HCT116 (cell line): Measurements from ENCODE around the gene TAF4. TPM values are rescaled to one million over a fixed set of nuclear protein-coding genes. Genes with fewer than 3 reads are reported as not detected.

Experiments
- ATAC-seq: fragments of 200-7000 bp; cut with Tn5 transposase; 2 replicates; pipeline ENCODE4 v1.9.1; 2020; ENCODE audit warnings: mild to moderate bottlenecking, moderate library complexity
- BruUV-seq: library from RNA; stranded (reverse); fragments of 400-500 nt; replicated peaks from 2 replicates; lab custom pipeline; 2021; lab: Mats Ljungman, UMichigan
- CTCF ChIA-PET: fragments of 300-600 bp; sonication (Branson Sonifier 250); formaldehyde crosslinking; loops from one replicate; lab custom pipeline; 2021; ENCODE audit warnings: antibody characterized with exemption; lab: Charles Lee
- POLR2A ChIA-PET: fragments of 300-600, 350-600 bp; sonication (Branson Sonifier 250); formaldehyde crosslinking; loops from one replicate; lab custom pipeline; 2021; ENCODE audit warnings: antibody characterized with exemption; lab: Charles Lee
- RAD21 ChIA-PET, 2 experiments: fragments of 300-600 bp; sonication (Branson Sonifier 250); formaldehyde crosslinking; loops; one replicate each; lab custom pipeline; 2023; ENCODE audit warnings: low total read pairs in 2 of 2; ENCODE audit not compliant: uncharacterized antibody in 2 of 2, unreplicated experiment in 2 of 2, low non-redundant PET in 1 of 2; lab: Charles Lee
- DNase-seq: peaks from one replicate; pipeline ENCODE4 v3.0.0-alpha.2; 2010; ENCODE audit warnings: low read depth, low spot score
- H2AFZ ChIP-seq: fragments of 200-600 bp; shearing (Covaris generic), sonication (generic); 2 replicates; pipeline ENCODE4 v1.6.1; 2017; ENCODE audit warnings: low read depth, mixed run types, mixed read lengths, antibody characterized with exemption, low read length; ENCODE audit not compliant: poor library complexity, severe bottlenecking
- H3K27ac ChIP-seq: 2 replicates; pipeline ENCODE4 v1.5.1; 2012; ENCODE audit warnings: low read depth, low read length
- H3K27me3 ChIP-seq: fragments of 200-600 bp; sonication (generic); 2 replicates; pipeline ENCODE4 v1.6.1; 2016; ENCODE audit warnings: mixed run types, low read length, mixed read lengths; ENCODE audit not compliant: insufficient read depth
- H3K36me3 ChIP-seq, 2 experiments: fragments of 200-500 bp in 1 of 2; fragments of 200-600 bp in 1 of 2; sonication (Bioruptor generic) in 1 of 2; sonication (generic) in 1 of 2; 2 replicates each; pipeline versions ENCODE4 v1.5.1 to v1.6.1; 2014 to 2016; ENCODE audit warnings: low read length in 2 of 2, inconsistent platforms in 1 of 2, mixed read lengths in 1 of 2, mixed run types in 1 of 2; ENCODE audit not compliant: insufficient read depth in 2 of 2, control insufficient read depth in 1 of 2
- H3K4me1 ChIP-seq, 2 experiments: fragments of 200-600 bp in 1 of 2; sonication (generic) in 1 of 2; 2 replicates each; pipeline versions ENCODE4 v1.5.1 to v1.6.1; 2012 to 2017; ENCODE audit warnings: low read length in 2 of 2, inconsistent platforms in 1 of 2, mild to moderate bottlenecking in 1 of 2, mixed read lengths in 1 of 2, mixed run types in 1 of 2, moderate library complexity in 1 of 2; ENCODE audit not compliant: insufficient read depth in 2 of 2, control insufficient read depth in 1 of 2
- H3K4me2 ChIP-seq: fragments of 200-600 bp; sonication (generic); 2 replicates; pipeline ENCODE4 v1.6.1; 2017; ENCODE audit warnings: mixed run types, low read length, mixed read lengths
- H3K4me3 ChIP-seq, 2 experiments: fragments of 200-600 bp in 1 of 2; sonication (generic) in 1 of 2; replicated peaks in 1 of 2; 2 replicates each; pipeline ENCODE4 v1.5.1; 2011 to 2016; ENCODE audit warnings: low read length in 2 of 2, control low read depth in 1 of 2, low read depth in 1 of 2, mild to moderate bottlenecking in 1 of 2, mixed read lengths in 1 of 2, mixed run types in 1 of 2
- H3K79me2 ChIP-seq: fragments of 200-600 bp; sonication (generic); 2 replicates; pipeline ENCODE4 v1.6.1; 2017; ENCODE audit warnings: mild to moderate bottlenecking, mixed run types, low read length, moderate library complexity, mixed read lengths; ENCODE audit not compliant: insufficient read depth
- H3K9ac ChIP-seq: fragments of 200-600 bp; sonication (generic); 2 replicates; pipeline ENCODE4 v1.6.1; 2016; ENCODE audit warnings: low read length, mixed read lengths
- H3K9me2 ChIP-seq: fragments of 200-600 bp; sonication (generic), shearing (Covaris generic); 2 replicates; pipeline ENCODE4 v1.6.1; 2017; ENCODE audit warnings: mixed run types, mild to moderate bottlenecking, moderate library complexity; ENCODE audit not compliant: insufficient read depth
- H3K9me3 ChIP-seq, 2 experiments: fragments of 200-500 bp in 1 of 2; fragments of 200-600 bp in 1 of 2; sonication (Bioruptor generic) in 1 of 2; sonication (generic) in 1 of 2; 2 replicates each; pipeline ENCODE4 v1.6.1; 2014 to 2017; ENCODE audit warnings: low read length in 2 of 2, mixed read lengths in 2 of 2, inconsistent platforms in 1 of 2, low read depth in 1 of 2, mild to moderate bottlenecking in 1 of 2, mixed run types in 1 of 2, moderate library complexity in 1 of 2; ENCODE audit not compliant: control insufficient read depth in 1 of 2, insufficient read depth in 1 of 2
- H4K20me1 ChIP-seq: fragments of 200-600 bp; sonication (generic), shearing (Covaris generic); 2 replicates; pipeline ENCODE4 v1.6.1; 2017; ENCODE audit warnings: mixed run types, mild to moderate bottlenecking, moderate library complexity; ENCODE audit not compliant: insufficient read depth
- ATF3 ChIP-seq: IDR thresholded peaks from 2 replicates; pipeline ENCODE4 v1.6.1; 2012
- CBX3 ChIP-seq: IDR thresholded peaks from 2 replicates; pipeline ENCODE4 v1.6.1; 2012; ENCODE audit warnings: low read depth
- CTCF ChIP-seq, 3 experiments: fragments of 200-600 bp in 1 of 3; sonication (generic) in 1 of 3; IDR thresholded peaks in 2 of 3; conservative IDR thresholded peaks in 1 of 3; 2 replicates each; pipeline ENCODE4 v1.5.1; 2012 to 2017; ENCODE audit warnings: low read depth in 2 of 3, low read length in 2 of 3, antibody characterized with exemption in 1 of 3, borderline replicate concordance in 1 of 3, control low read depth in 1 of 3, mild to moderate bottlenecking in 1 of 3, mixed read lengths in 1 of 3, mixed run types in 1 of 3, moderate library complexity in 1 of 3; ENCODE audit not compliant: insufficient read depth in 1 of 3
- EGR1 ChIP-seq: IDR thresholded peaks from 2 replicates; pipeline ENCODE4 v1.6.1; 2012; ENCODE audit warnings: low read depth
- ELF1 ChIP-seq: IDR thresholded peaks from 2 replicates; pipeline ENCODE4 v1.6.1; 2012; ENCODE audit warnings: low read depth, borderline replicate concordance
- EZH2 ChIP-seq: fragments of 200-600 bp; sonication (generic); IDR thresholded peaks from 2 replicates; pipeline ENCODE4 v1.6.1; 2017; ENCODE audit warnings: antibody characterized with exemption, mixed run types
- FOSL1 ChIP-seq: IDR thresholded peaks from 2 replicates; pipeline ENCODE4 v1.6.1; 2012; ENCODE audit warnings: low read depth
- JUND ChIP-seq: IDR thresholded peaks from 2 replicates; pipeline ENCODE4 v1.6.1; 2012
- POLR2A ChIP-seq: IDR thresholded peaks from 2 replicates; pipeline ENCODE4 v1.7.0; 2011; ENCODE audit warnings: borderline replicate concordance; ENCODE audit not compliant: insufficient read depth, insufficient read length; ENCODE audit errors: extremely low read depth
- POLR2AphosphoS5 ChIP-seq: IDR thresholded peaks from 2 replicates; pipeline ENCODE4 v1.6.1; 2011; ENCODE audit warnings: mild to moderate bottlenecking, low read depth, low read length, moderate library complexity
- RAD21 ChIP-seq: IDR thresholded peaks from 2 replicates; pipeline ENCODE4 v1.6.1; 2012; ENCODE audit warnings: low read depth, mild to moderate bottlenecking
- SIN3A ChIP-seq: IDR thresholded peaks from 2 replicates; pipeline ENCODE4 v1.6.1; 2012; ENCODE audit warnings: low read depth
- SP1 ChIP-seq: IDR thresholded peaks from 2 replicates; pipeline ENCODE4 v1.6.1; 2012; ENCODE audit warnings: low read depth
- SRF ChIP-seq: IDR thresholded peaks from 2 replicates; pipeline ENCODE4 v1.6.1; 2012; ENCODE audit warnings: low read depth
- ZBTB33 ChIP-seq: IDR thresholded peaks from 2 replicates; pipeline ENCODE4 v1.6.1; 2011; ENCODE audit warnings: mild to moderate bottlenecking, low read length, moderate library complexity; ENCODE audit not compliant: insufficient replicate concordance; ENCODE audit errors: extremely low read depth
- ZFX ChIP-seq: fragments of 450-650 bp; IDR thresholded peaks from 2 replicates; pipeline ENCODE4 v1.6.1; 2017
- ZNF274 ChIP-seq: fragments of 200-500 bp; sonication (Bioruptor generic); IDR thresholded peaks from 2 replicates; pipeline ENCODE4 v1.6.1; 2014; ENCODE audit warnings: mild to moderate bottlenecking, low read depth, low read length, inconsistent platforms
- intact Hi-C: fragments of 100-400 bp; cut with micrococcal nuclease; formaldehyde crosslinking; loops from 2 replicates; pipeline ENCODE4 v1.10.0; 2022
- total RNA-seq: library from RNA; stranded (reverse); gene quantifications from one replicate; pipeline ENCODE4 v1.2.1, GENCODE V29; 2021; ENCODE audit not compliant: unreplicated experiment
- TF ChIP-seq, protein P1 (sequence below): IDR thresholded peaks from 2 replicates; pipeline ENCODE4 v1.6.1; 2012; ENCODE audit warnings: low read depth

TAF4 gene
- total RNA-seq, 1 experiment from 2014 or later, result 26.8 TPM

DNA sequence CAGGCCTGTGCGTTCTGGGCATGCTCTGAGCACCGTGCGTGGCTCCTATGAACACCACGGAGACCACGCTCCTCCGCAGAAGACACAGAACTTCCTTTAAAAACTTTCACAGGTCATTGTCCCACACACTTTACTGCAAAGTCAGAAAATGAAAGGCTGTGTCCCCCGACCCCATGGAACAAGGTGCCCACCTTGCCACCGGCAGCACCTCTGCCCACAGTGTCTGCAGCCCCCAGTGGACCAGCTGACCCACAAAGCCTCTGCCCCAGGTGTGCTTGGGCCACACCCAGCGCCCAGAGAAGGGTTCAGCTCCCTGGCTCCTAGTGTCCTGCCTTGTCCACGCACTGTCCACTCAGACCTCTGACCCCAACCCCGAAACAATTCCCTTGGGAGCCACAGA lies 8.7 kb downstream of the TAF4 start:
- Histone ChIP-seq H3K36me3 (peaks cover 0 to 4% of the 10 kb centered on the region in 2 experiments; a peak in 3 of 4 replicates), H3K27ac (no peak overlapping the region), H3K9ac (no peak overlapping the region), H3K9me3 (no peaks in the 10 kb centered on the region), H3K4me2 (no peak overlapping the region), H3K9me2 (no peaks in the 10 kb centered on the region), H3K79me2 (peaks cover 84% of the 10 kb centered on the region), H2AFZ (no peak overlapping the region), H3K4me3 (no peak overlapping the region), H4K20me1 (no peaks in the 10 kb centered on the region; the same call in 1 of the 2 replicates), H3K27me3 (no peaks in the 10 kb centered on the region), H3K4me1 (no peaks in the 10 kb centered on the region)
- POLR2A ChIA-PET, result no interaction called here
- DNase-seq (no peak), ATAC-seq (no peak)
- intact Hi-C loops, result no loop called here
- CTCF ChIA-PET, result no interaction called here
- TF ChIP-seq FOSL1, result no peak
- TF ChIP-seq SIN3A, result no peak
- no peak for TF ChIP-seq EGR1
- no peak for TF ChIP-seq ZBTB33
- TF ChIP-seq ZFX, result no peak
- no peak for TF ChIP-seq RAD21
- TF ChIP-seq ELF1, result no peak
- TF ChIP-seq CBX3, result no peak
- TF ChIP-seq ZNF274, result no peak
- TF ChIP-seq ATF3, result no peak
- no peak for TF ChIP-seq EZH2
- TF ChIP-seq SRF, result no peak
- TF ChIP-seq CTCF (IDR thresholded peaks at IDR 0.05 in 2 of 3, conservative IDR thresholded peaks at IDR 0.05 in 1 of 3; ENCODE audit: borderline replicate concordance in 1 of 3, insufficient read depth in 1 of 3, low read depth in 2 of 3, low read length in 2 of 3), result no peak
- no peak for TF ChIP-seq POLR2A
- TF ChIP-seq, protein P1, sequence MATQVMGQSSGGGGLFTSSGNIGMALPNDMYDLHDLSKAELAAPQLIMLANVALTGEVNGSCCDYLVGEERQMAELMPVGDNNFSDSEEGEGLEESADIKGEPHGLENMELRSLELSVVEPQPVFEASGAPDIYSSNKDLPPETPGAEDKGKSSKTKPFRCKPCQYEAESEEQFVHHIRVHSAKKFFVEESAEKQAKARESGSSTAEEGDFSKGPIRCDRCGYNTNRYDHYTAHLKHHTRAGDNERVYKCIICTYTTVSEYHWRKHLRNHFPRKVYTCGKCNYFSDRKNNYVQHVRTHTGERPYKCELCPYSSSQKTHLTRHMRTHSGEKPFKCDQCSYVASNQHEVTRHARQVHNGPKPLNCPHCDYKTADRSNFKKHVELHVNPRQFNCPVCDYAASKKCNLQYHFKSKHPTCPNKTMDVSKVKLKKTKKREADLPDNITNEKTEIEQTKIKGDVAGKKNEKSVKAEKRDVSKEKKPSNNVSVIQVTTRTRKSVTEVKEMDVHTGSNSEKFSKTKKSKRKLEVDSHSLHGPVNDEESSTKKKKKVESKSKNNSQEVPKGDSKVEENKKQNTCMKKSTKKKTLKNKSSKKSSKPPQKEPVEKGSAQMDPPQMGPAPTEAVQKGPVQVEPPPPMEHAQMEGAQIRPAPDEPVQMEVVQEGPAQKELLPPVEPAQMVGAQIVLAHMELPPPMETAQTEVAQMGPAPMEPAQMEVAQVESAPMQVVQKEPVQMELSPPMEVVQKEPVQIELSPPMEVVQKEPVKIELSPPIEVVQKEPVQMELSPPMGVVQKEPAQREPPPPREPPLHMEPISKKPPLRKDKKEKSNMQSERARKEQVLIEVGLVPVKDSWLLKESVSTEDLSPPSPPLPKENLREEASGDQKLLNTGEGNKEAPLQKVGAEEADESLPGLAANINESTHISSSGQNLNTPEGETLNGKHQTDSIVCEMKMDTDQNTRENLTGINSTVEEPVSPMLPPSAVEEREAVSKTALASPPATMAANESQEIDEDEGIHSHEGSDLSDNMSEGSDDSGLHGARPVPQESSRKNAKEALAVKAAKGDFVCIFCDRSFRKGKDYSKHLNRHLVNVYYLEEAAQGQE, result no peak
- no peak for TF ChIP-seq POLR2AphosphoS5
- TF ChIP-seq JUND, result no peak
- no peak for TF ChIP-seq SP1
- RAD21 ChIA-PET, result no interaction called here
- no TSS peak for BruUV-seq
